Neural progenitor cell (in vitro differentiated cells): Measurements from ENCODE around the gene TXNDC17. TPM values are rescaled to one million over a fixed set of nuclear protein-coding genes. Genes with fewer than 3 reads are reported as not detected.

ENCODE experiments used
- DNase-seq: peaks from one replicate; pipeline ENCODE4 v3.0.0-alpha.2; 2016; ENCODE audit warnings: low spot score
- H2AFZ ChIP-seq: fragments of 200-600 bp; sonication (generic); replicated peaks from 2 replicates; pipeline ENCODE4 v1.6.1; 2016; ENCODE audit warnings: antibody characterized with exemption
- H3F3A ChIP-seq: fragments of 200-600 bp; sonication (generic); 2 replicates; pipeline ENCODE4 v1.6.1; 2016; ENCODE audit warnings: antibody characterized with exemption, low read depth
- H3K27ac ChIP-seq: fragments of 200-600 bp; sonication (generic); 2 replicates; pipeline ENCODE4 v1.5.1; 2016; ENCODE audit warnings: mild to moderate bottlenecking
- H3K27me3 ChIP-seq: fragments of 200-600 bp; sonication (generic); 2 replicates; pipeline ENCODE4 v1.6.1; 2016; ENCODE audit warnings: mild to moderate bottlenecking, moderate library complexity
- H3K36me3 ChIP-seq: fragments of 200-600 bp; sonication (generic); 2 replicates; pipeline ENCODE4 v1.5.1; 2016
- H3K4me1 ChIP-seq: fragments of 200-600 bp; sonication (generic); 2 replicates; pipeline ENCODE4 v1.6.1; 2016; ENCODE audit warnings: mixed run types
- H3K4me2 ChIP-seq: fragments of 200-600 bp; sonication (generic); 2 replicates; pipeline ENCODE4 v1.6.1; 2016
- H3K4me3 ChIP-seq: fragments of 200-600 bp; sonication (generic); 2 replicates; pipeline ENCODE4 v1.5.1; 2016
- H3K79me2 ChIP-seq: fragments of 200-600 bp; sonication (generic); 2 replicates; pipeline ENCODE4 v1.6.1; 2016; ENCODE audit warnings: low read depth
- H3K9ac ChIP-seq: fragments of 200-600 bp; sonication (generic); 2 replicates; pipeline ENCODE4 v1.6.1; 2016
- H3K9me3 ChIP-seq: fragments of 200-600 bp; sonication (generic); 2 replicates; pipeline ENCODE4 v1.5.1; 2016; ENCODE audit warnings: low read depth
- H4K20me1 ChIP-seq: fragments of 200-600 bp; sonication (generic); 2 replicates; pipeline ENCODE4 v1.6.1; 2016; ENCODE audit warnings: low read depth
- H3K27ac Mint-ChIP-seq: 3 replicates; pipeline ENCODE4 v1.8.0; 2021; ENCODE audit warnings: mixed read lengths
- H3K27me3 Mint-ChIP-seq: 2 replicates; pipeline ENCODE4 v1.8.0; 2022; ENCODE audit warnings: low read depth, mild to moderate bottlenecking, inconsistent platforms, moderate library complexity, mixed read lengths; ENCODE audit not compliant: insufficient read depth
- H3K36me3 Mint-ChIP-seq: 3 replicates; pipeline ENCODE4 v1.8.0; 2021; ENCODE audit warnings: mixed read lengths
- H3K4me1 Mint-ChIP-seq: 3 replicates; pipeline ENCODE4 v1.8.0; 2021; ENCODE audit warnings: mixed read lengths
- H3K4me3 Mint-ChIP-seq: 3 replicates; pipeline ENCODE4 v1.8.0; 2021; ENCODE audit warnings: mild to moderate bottlenecking, moderate library complexity, mixed read lengths
- H3K9me3 Mint-ChIP-seq: 3 replicates; pipeline ENCODE4 v1.8.0; 2020; ENCODE audit warnings: mixed read lengths
- CTCF ChIP-seq: fragments of 200-600 bp; sonication (generic); IDR thresholded peaks from 2 replicates; pipeline ENCODE4 v1.5.1; 2017; ENCODE audit warnings: antibody characterized with exemption, mild to moderate bottlenecking
- EZH2 ChIP-seq: fragments of 200-600 bp; sonication (generic); IDR thresholded peaks from 2 replicates; pipeline ENCODE4 v1.6.1; 2017; ENCODE audit warnings: antibody characterized with exemption, mild to moderate bottlenecking, moderate library complexity
- EZH2phosphoT487 ChIP-seq: fragments of 200-600 bp; sonication (generic); IDR thresholded peaks from 2 replicates; pipeline ENCODE4 v1.6.1; 2017; ENCODE audit warnings: antibody characterized with exemption
- total RNA-seq: library from RNA; depleted of rRNA; stranded (reverse); fragments of >200 nt; gene quantifications from 2 replicates; pipeline ENCODE4 v1.2.3, GENCODE V29; 2015; ENCODE audit warnings: low replicate concordance

The TXNDC17 gene
- total RNA-seq, 1 donor from 2014 or later, result 175 TPM

GRCh38 chr17:6670999-6671398 is 30.1 kb downstream of the TXNDC17 start:
- H3K27me3 ChIP-seq, result no peaks in the 10 kb centered on the region
- H4K20me1 ChIP-seq, result no peaks in the 10 kb centered on the region
- Mint-ChIP-seq H3K4me1 (peaks cover 3% of the 10 kb centered on the region), H3K27me3 (peaks cover 8% of the 10 kb centered on the region), H3K4me3 (no peak overlapping the region), H3K27ac (no peak overlapping the region), H3K9me3 (no peaks in the 10 kb centered on the region), H3K36me3 (no peaks in the 10 kb centered on the region)
- H3K79me2 ChIP-seq, result no peaks in the 10 kb centered on the region
- H3K9me3 ChIP-seq, result no peaks in the 10 kb centered on the region
- no peaks in the 10 kb centered on the region for H3K36me3 ChIP-seq
- H3K9ac ChIP-seq, result no peak overlapping the region
- H3F3A ChIP-seq, result no peaks in the 10 kb centered on the region
- DNase-seq, result no peak
- H3K4me3 ChIP-seq, result no peak overlapping the region
- no peak for TF ChIP-seq CTCF
- no peak for TF ChIP-seq EZH2phosphoT487
- no peak for TF ChIP-seq EZH2
- no peak overlapping the region for H3K27ac ChIP-seq
- no peaks in the 10 kb centered on the region for H3K4me1 ChIP-seq
- no peak overlapping the region for H2AFZ ChIP-seq
- no peak overlapping the region for H3K4me2 ChIP-seq

GRCh38 chr17:6671431-6671830 is 30.6 kb downstream of the TXNDC17 start:
- TF ChIP-seq EZH2, result no peak
- no peak for TF ChIP-seq CTCF
- no peak for TF ChIP-seq EZH2phosphoT487
- H3K9me3 Mint-ChIP-seq, result no peaks in the 10 kb centered on the region

GRCh38 chr17:6674586-6674985 is 33.7 kb downstream of the TXNDC17 start:
- H3K4me3 Mint-ChIP-seq, result no peak overlapping the region
- Histone ChIP-seq H3K36me3 (no peaks in the 10 kb centered on the region), H3F3A (no peaks in the 10 kb centered on the region), H3K4me1 (no peaks in the 10 kb centered on the region), H3K9ac (no peak overlapping the region), H3K79me2 (no peaks in the 10 kb centered on the region), H3K27ac (no peak overlapping the region), H3K27me3 (no peaks in the 10 kb centered on the region), H3K4me3 (no peak overlapping the region), H2AFZ (no peak overlapping the region), H3K4me2 (no peak overlapping the region), H4K20me1 (no peaks in the 10 kb centered on the region), H3K9me3 (no peaks in the 10 kb centered on the region)
- no peaks in the 10 kb centered on the region for H3K4me1 Mint-ChIP-seq
- H3K36me3 Mint-ChIP-seq, result no peaks in the 10 kb centered on the region
- no peak for DNase-seq
- no peaks in the 10 kb centered on the region for H3K9me3 Mint-ChIP-seq
- H3K27ac Mint-ChIP-seq, result no peak overlapping the region
- TF ChIP-seq CTCF, result no peak
- no peak for TF ChIP-seq EZH2phosphoT487
- TF ChIP-seq EZH2, result no peak
- peaks cover 10% of the 10 kb centered on the region for H3K27me3 Mint-ChIP-seq

More at GRCh38 chr17:6671431-6671830, 30.6 kb downstream of the TXNDC17 start:
- Histone ChIP-seq H4K20me1 (no peaks in the 10 kb centered on the region), H3K79me2 (no peaks in the 10 kb centered on the region), H3K4me1 (no peaks in the 10 kb centered on the region), H3F3A (no peaks in the 10 kb centered on the region), H3K4me2 (no peak overlapping the region), H3K27ac (no peak overlapping the region), H3K36me3 (no peaks in the 10 kb centered on the region), H3K4me3 (no peak overlapping the region), H3K9ac (no peak overlapping the region), H3K27me3 (no peaks in the 10 kb centered on the region), H3K9me3 (no peaks in the 10 kb centered on the region), H2AFZ (no peak overlapping the region)
- no peak overlapping the region for H3K27ac Mint-ChIP-seq
- no peaks in the 10 kb centered on the region for H3K4me1 Mint-ChIP-seq
- H3K27me3 Mint-ChIP-seq, result peaks cover 7% of the 10 kb centered on the region
- no peak for DNase-seq
- no peak overlapping the region for H3K4me3 Mint-ChIP-seq
- no peaks in the 10 kb centered on the region for H3K36me3 Mint-ChIP-seq
